Diencephalon (tissue), 1 donor: ENCODE measurements around the gene LRRK1. TPM values are rescaled to one million over a fixed set of nuclear protein-coding genes. Genes with fewer than 3 reads are reported as not detected.

Experiments used
- total RNA-seq: library from RNA; depleted of rRNA; stranded (reverse); fragments of >200 nt; gene quantifications from one replicate; pipeline ENCODE4 v1.2.3, GENCODE V29; 2014

LRRK1 gene
- total RNA-seq, result 3.0 TPM

DNA sequence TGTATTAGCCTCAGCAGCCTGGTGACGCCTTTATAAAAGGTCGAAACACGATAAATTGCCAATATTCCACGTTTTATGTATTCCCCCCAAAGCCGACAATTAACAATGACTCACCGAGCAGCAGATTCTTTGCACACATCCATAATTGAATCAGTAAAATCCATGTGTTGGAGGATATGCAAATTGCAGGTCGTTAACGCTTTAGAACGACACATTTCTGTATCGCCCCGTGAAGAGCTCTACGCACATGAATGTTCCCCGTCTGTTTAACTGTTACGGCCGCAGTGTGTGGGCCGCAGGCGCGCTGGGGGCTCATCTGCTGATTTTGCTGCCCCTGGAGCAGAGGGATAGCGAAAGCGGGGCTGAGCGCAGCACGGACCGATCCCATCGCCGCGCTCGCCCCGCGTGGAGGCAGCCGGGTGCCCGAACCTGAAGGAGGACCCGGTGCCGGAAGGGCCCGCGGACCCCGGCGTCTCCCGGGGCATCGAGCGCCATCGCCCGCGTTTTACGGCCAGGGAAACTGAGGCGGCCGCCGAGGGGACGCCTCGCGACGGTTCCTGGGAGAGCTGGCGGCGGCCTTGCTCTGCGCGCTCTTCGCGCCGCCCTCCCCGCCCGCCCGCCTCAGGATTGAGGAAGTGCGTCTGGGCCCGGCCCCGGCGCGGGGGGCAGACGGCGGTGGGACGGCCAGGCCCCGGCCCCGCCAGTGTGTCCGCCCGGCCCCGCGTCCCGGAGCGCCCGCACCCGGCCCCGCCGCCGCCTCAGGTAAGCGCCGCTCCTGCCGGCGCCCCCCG, at the start of gene LRRK1:
Gene LRRK1 (plus strand): TSS at position 668 of the 791 bp plus-strand sequence. CDS start 5,276 bp downstream, outside the sequence.

DNA sequence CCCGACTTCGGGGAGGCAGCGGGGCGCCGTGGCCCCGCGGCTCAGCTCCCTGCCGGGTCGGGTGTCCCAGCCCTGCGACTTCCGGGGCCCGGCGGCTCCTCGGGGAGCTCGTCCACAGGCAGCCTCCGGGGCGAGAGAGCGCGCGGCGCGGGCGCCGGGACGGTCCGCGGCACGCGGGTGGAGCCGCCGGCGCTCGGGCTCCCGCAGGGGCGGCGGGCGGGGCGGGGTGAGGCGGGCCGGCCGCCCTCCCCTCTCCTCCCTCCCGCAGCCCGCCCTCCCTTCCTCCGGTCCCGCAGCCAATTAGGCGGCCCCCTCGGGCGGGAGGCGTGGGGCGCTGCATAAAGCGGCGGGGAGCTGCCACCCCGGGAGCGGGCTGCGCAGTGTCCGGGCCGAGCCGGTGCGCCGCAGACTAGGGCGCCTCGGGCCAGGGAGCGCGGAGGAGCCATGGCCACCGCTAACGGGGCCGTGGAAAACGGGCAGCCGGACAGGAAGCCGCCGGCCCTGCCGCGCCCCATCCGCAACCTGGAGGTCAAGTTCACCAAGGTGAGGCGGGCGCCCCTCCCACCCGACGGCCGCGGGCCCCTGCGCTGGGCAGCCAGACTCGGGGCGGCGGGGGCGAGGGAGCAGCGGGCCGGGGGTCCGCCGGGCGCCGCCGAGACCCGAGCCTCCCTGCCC, 39.6 kb upstream of the LRRK1 start, which contains the start of gene ALDH1A3:
Gene ALDH1A3 (plus strand): TSS at position 368 of the 675 bp plus-strand sequence. CDS start 77 bp downstream, at position 445.

Other genes with a start within 250 kb of the LRRK1 start
- gene ALDH1A3, start 39.5 kb upstream of the LRRK1 start, total RNA-seq, result 1.6 TPM